IMR-90 (cell line): ENCODE data around the gene C11orf54. TPM values are rescaled to one million over a fixed set of nuclear protein-coding genes. Genes with fewer than 3 reads are reported as not detected.

Source experiments
- ATAC-seq: fragments of 200-7000 bp; cut with Tn5 transposase; 2 replicates; pipeline ENCODE4 v1.9.1; 2020; ENCODE audit warnings: low read depth, mild to moderate bottlenecking, moderate library complexity
- BruUV-seq: library from RNA; stranded (reverse); fragments of 400-500 nt; replicated peaks from 2 replicates; lab custom pipeline; 2021; lab: Mats Ljungman, UMichigan
- CTCF ChIA-PET: fragments of 300-600 bp; formaldehyde crosslinking; extraction: SDS; loops from one replicate; lab custom pipeline; 2021; ENCODE audit warnings: antibody characterized with exemption; lab: Yijun Ruan, JAX
- POLR2A ChIA-PET: fragments of 300-600 bp; sonication (Branson Sonifier 250); formaldehyde crosslinking; loops from one replicate; lab custom pipeline; 2022; ENCODE audit warnings: antibody characterized with exemption; ENCODE audit not compliant: unreplicated experiment; lab: Charles Lee
- DNase-seq: peaks from one replicate; pipeline ENCODE4 v3.0.0; 2013
- H2AFZ ChIP-seq: replicated peaks from 2 replicates; pipeline ENCODE3; 2013; ENCODE audit warnings: low read length, mild to moderate bottlenecking; ENCODE audit not compliant: poor library complexity
- H2AK5ac ChIP-seq: 2 replicates; pipeline ENCODE4 v1.6.1; 2013; ENCODE audit warnings: low read depth, low read length, inconsistent platforms
- H2AK9ac ChIP-seq: replicated peaks from 2 replicates; pipeline ENCODE3; 2013; ENCODE audit warnings: mild to moderate bottlenecking, low read depth, low read length, moderate library complexity; ENCODE audit not compliant: poor library complexity
- H2BK120ac ChIP-seq: 2 replicates; pipeline ENCODE4 v1.6.1; 2013; ENCODE audit warnings: low read depth, low read length, inconsistent platforms
- H2BK15ac ChIP-seq: 3 replicates; pipeline ENCODE4 v1.6.1; 2013; ENCODE audit warnings: low read depth, low read length, inconsistent platforms
- H2BK20ac ChIP-seq: 2 replicates; pipeline ENCODE4 v1.6.1; 2013; ENCODE audit warnings: low read depth, mild to moderate bottlenecking, inconsistent platforms, low read length, moderate library complexity
- H2BK5ac ChIP-seq: 2 replicates; pipeline ENCODE4 v1.6.1; 2013; ENCODE audit warnings: mild to moderate bottlenecking, low read depth, low read length, inconsistent platforms; ENCODE audit not compliant: poor library complexity, severe bottlenecking
- H3K14ac ChIP-seq: replicated peaks from 2 replicates; pipeline ENCODE4 v1.6.1; 2013; ENCODE audit warnings: low read depth, low read length, inconsistent platforms
- H3K18ac ChIP-seq: 2 replicates; pipeline ENCODE4 v1.6.1; 2013; ENCODE audit warnings: low read depth, low read length, control low read depth
- H3K23ac ChIP-seq: 2 replicates; pipeline ENCODE4 v1.6.1; 2013; ENCODE audit warnings: low read depth, low read length, inconsistent platforms
- H3K27ac ChIP-seq: 2 replicates; pipeline ENCODE4 v1.5.1; 2013; ENCODE audit warnings: mild to moderate bottlenecking, control low read depth, low read length; ENCODE audit not compliant: insufficient read depth
- H3K27me3 ChIP-seq: 2 replicates; pipeline ENCODE4 v1.6.1; 2013; ENCODE audit warnings: low read length; ENCODE audit not compliant: control insufficient read depth, insufficient read depth
- H3K36me3 ChIP-seq: 2 replicates; pipeline ENCODE4 v1.6.1; 2013; ENCODE audit warnings: low read length, mixed read lengths; ENCODE audit not compliant: control insufficient read depth, insufficient read depth
- H3K4ac ChIP-seq: 2 replicates; pipeline ENCODE4 v1.6.1; 2013; ENCODE audit warnings: low read depth, low read length, inconsistent platforms
- H3K4me1 ChIP-seq: 2 replicates; pipeline ENCODE4 v1.6.1; 2013; ENCODE audit warnings: low read length, mixed read lengths; ENCODE audit not compliant: control insufficient read depth, insufficient read depth
- H3K4me2 ChIP-seq: 2 replicates; pipeline ENCODE4 v1.6.1; 2013; ENCODE audit warnings: low read depth, mild to moderate bottlenecking, control low read depth, low read length, moderate library complexity
- H3K4me3 ChIP-seq: 2 replicates; pipeline ENCODE4 v1.5.1; 2013; ENCODE audit warnings: low read depth, mild to moderate bottlenecking, control low read depth, low read length, moderate library complexity; ENCODE audit not compliant: insufficient read depth
- H3K56ac ChIP-seq: 2 replicates; pipeline ENCODE4 v1.6.1; 2013; ENCODE audit warnings: low read length, inconsistent platforms; ENCODE audit not compliant: insufficient read depth; ENCODE audit errors: extremely low read depth
- H3K79me1 ChIP-seq, 2 experiments: 2 replicates each; pipeline ENCODE4 v1.6.1; 2013; ENCODE audit warnings: low read length in 2 of 2, inconsistent platforms in 1 of 2, low read depth in 1 of 2
- H3K9ac ChIP-seq: 2 replicates; pipeline ENCODE4 v1.6.1; 2013; ENCODE audit warnings: low read depth, low read length, control low read depth
- H3K9me1 ChIP-seq: 2 replicates; pipeline ENCODE4 v1.6.1; 2013; ENCODE audit warnings: low read length, inconsistent platforms; ENCODE audit not compliant: insufficient read depth
- H3K9me3 ChIP-seq: 2 replicates; pipeline ENCODE4 v1.6.1; 2013; ENCODE audit warnings: low read length; ENCODE audit not compliant: control insufficient read depth, insufficient read depth
- H4K20me1 ChIP-seq: 2 replicates; pipeline ENCODE4 v1.6.1; 2013; ENCODE audit warnings: low read length, inconsistent platforms; ENCODE audit not compliant: insufficient read depth
- H4K5ac ChIP-seq: 2 replicates; pipeline ENCODE4 v1.6.1; 2013; ENCODE audit warnings: mild to moderate bottlenecking, low read depth, low read length, control low read depth
- H4K8ac ChIP-seq, 2 experiments: 2 replicates each; pipeline ENCODE4 v1.6.1; 2013; ENCODE audit warnings: low read depth in 2 of 2, low read length in 2 of 2, control low read depth in 1 of 2, inconsistent platforms in 1 of 2
- H4K91ac ChIP-seq: 2 replicates; pipeline ENCODE4 v1.6.1; 2013; ENCODE audit warnings: low read depth, low read length, inconsistent platforms; ENCODE audit not compliant: insufficient read depth
- BHLHE40 ChIP-seq: fragments of 150-350 bp; IDR thresholded peaks from 2 replicates; pipeline ENCODE4 v1.6.1; 2016; ENCODE audit warnings: mild to moderate bottlenecking, low read depth, low read length
- CEBPB ChIP-seq: IDR thresholded peaks from 2 replicates; pipeline ENCODE4 v1.6.1; 2012; ENCODE audit warnings: low read depth, low read length, improper control_type of control experiment
- CHD1 ChIP-seq: IDR thresholded peaks from 2 replicates; pipeline ENCODE4 v1.6.1; 2012; ENCODE audit warnings: low read depth, low read length, improper control_type of control experiment
- CTCF ChIP-seq: conservative IDR thresholded peaks from 2 replicates; pipeline ENCODE4 v1.5.1; 2012; ENCODE audit warnings: mild to moderate bottlenecking, low read depth, low read length, improper control_type of control experiment
- ELK1 ChIP-seq: fragments of 150-350 bp; IDR thresholded peaks from 2 replicates; pipeline ENCODE4 v1.6.1; 2016; ENCODE audit warnings: low read depth, mild to moderate bottlenecking, low read length, moderate library complexity, borderline replicate concordance
- FOS ChIP-seq: fragments of 150-350 bp; IDR thresholded peaks from 2 replicates; pipeline ENCODE4 v1.6.1; 2016; ENCODE audit warnings: low read depth, low read length
- MAFK ChIP-seq: IDR thresholded peaks from 2 replicates; pipeline ENCODE4 v1.6.1; 2012; ENCODE audit warnings: low read depth, low read length, improper control_type of control experiment
- MAZ ChIP-seq: IDR thresholded peaks from 2 replicates; pipeline ENCODE4 v1.6.1; 2012; ENCODE audit warnings: low read depth, mild to moderate bottlenecking, low read length, improper control_type of control experiment, moderate library complexity, borderline replicate concordance
- MXI1 ChIP-seq: IDR thresholded peaks from 2 replicates; pipeline ENCODE4 v1.6.1; 2012; ENCODE audit warnings: low read depth, mild to moderate bottlenecking, low read length, moderate library complexity, borderline replicate concordance
- NFE2L2 ChIP-seq: fragments of 150-350 bp; IDR thresholded peaks from 2 replicates; pipeline ENCODE4 v1.6.1; 2016; ENCODE audit warnings: low read depth, mild to moderate bottlenecking, low read length
- POLR2A ChIP-seq: IDR thresholded peaks from 2 replicates; pipeline ENCODE4 v1.6.1; 2012; ENCODE audit warnings: mild to moderate bottlenecking, low read depth, low read length
- RAD21 ChIP-seq: IDR thresholded peaks from 2 replicates; pipeline ENCODE4 v1.6.1; 2012; ENCODE audit warnings: low read length, improper control_type of control experiment
- RCOR1 ChIP-seq: IDR thresholded peaks from 2 replicates; pipeline ENCODE4 v1.6.1; 2012; ENCODE audit warnings: mild to moderate bottlenecking, low read length, improper control_type of control experiment; ENCODE audit not compliant: insufficient replicate concordance
- RFX5 ChIP-seq: IDR thresholded peaks from 2 replicates; pipeline ENCODE4 v1.8.0; 2012; ENCODE audit warnings: low read depth, mild to moderate bottlenecking, low read length, moderate library complexity
- SMC3 ChIP-seq: fragments of 150-350 bp; IDR thresholded peaks from 2 replicates; pipeline ENCODE4 v1.6.1; 2016; ENCODE audit warnings: low read depth, mild to moderate bottlenecking, antibody characterized with exemption, low read length, moderate library complexity
- WGBS, 2 experiments: methylation state at CpG; one replicate each; pipeline versions ENCODE4 v1.1.5 to v1.1.7; 2013; ENCODE audit warnings: missing lambda C conversion rate in 2 of 2; ENCODE audit not compliant: insufficient read length in 1 of 2; ENCODE audit errors: extremely low coverage in 2 of 2; 5-methylcytosine and 5-hydroxymethylcytosine counted together
- dilution Hi-C: fragments of 300-500 bp; cut with HindIII; formaldehyde crosslinking; loops from one replicate; pipeline ENCODE4 v1.14.3; 2018; ENCODE audit warnings: low sequenced_read_pairs; ENCODE audit not compliant: unreplicated experiment
- in situ Hi-C: fragments of 300-500 bp; cut with MboI; formaldehyde crosslinking; loops from 3 replicates; pipeline ENCODE4 v1.14.3; 2019; ENCODE audit warnings: low sequenced_read_pairs, inconsistent platforms, mixed read lengths
- intact Hi-C: fragments of 100-400 bp; cut with micrococcal nuclease; formaldehyde crosslinking; loops from 2 replicates; pipeline ENCODE4 v1.10.0; 2022
- polyA plus RNA-seq, 3 experiments: library from polyadenylated mRNA; depleted of rRNA; stranded (reverse); fragments of >200 nt; gene quantifications; 2 replicates each; pipeline ENCODE4 v1.2.3, GENCODE V29; 2012; ENCODE audit warnings: low replicate concordance in 1 of 3
- total RNA-seq: library from RNA; depleted of rRNA; stranded (reverse); fragments of >200 nt; gene quantifications from 2 replicates; pipeline ENCODE4 v1.2.3, GENCODE V29; 2012

C11orf54 gene
- total and polyA plus RNA-seq, 2 of the 4 experiments (the other 2 are of a cell fraction), result 13.7 to 16.0 TPM

GRCh38 chr11:93770160-93770559 is 28.7 kb downstream of the C11orf54 start:
- CTCF ChIA-PET, result no interaction called here
- H2AK9ac ChIP-seq, result no peak overlapping the region
- H4K5ac ChIP-seq, result no peak overlapping the region
- in situ Hi-C loops (no loop called here), dilution Hi-C loops (no loop called here), intact Hi-C loops (no loop called here)
- no peaks in the 10 kb centered on the region for H3K9me1 ChIP-seq
- H3K9ac ChIP-seq, result no peak overlapping the region
- POLR2A ChIA-PET, result no interaction called here
- no peak overlapping the region for H3K18ac ChIP-seq
- no peaks in the 10 kb centered on the region for H3K27me3 ChIP-seq
- H2BK20ac ChIP-seq, result no peak overlapping the region
- no CpG with 5 or more reads among the region's 1 CpG for WGBS, 2 experiments
- H2AFZ ChIP-seq, result no peak overlapping the region
- H3K56ac ChIP-seq, result no peak overlapping the region
- H3K36me3 ChIP-seq, result no peaks in the 10 kb centered on the region
- H3K79me1 ChIP-seq, result no peaks in the 10 kb centered on the region
- H2BK15ac ChIP-seq, result no peak overlapping the region
- H3K9me3 ChIP-seq, result peaks cover 4% of the 10 kb centered on the region; the same call in 1 of the 2 replicates
- no peak overlapping the region for H3K4me3 ChIP-seq
- H3K27ac ChIP-seq, result no peak overlapping the region
- BruUV-seq, result no TSS peak
- TF ChIP-seq CTCF (no peak), BHLHE40 (no peak), MAFK (no peak), NFE2L2 (no peak), CHD1 (no peak), CEBPB (no peak), SMC3 (no peak), RCOR1 (no peak), RAD21 (no peak), RFX5 (no peak), MXI1 (no peak), ELK1 (no peak), MAZ (no peak), FOS (no peak), POLR2A (no peak)
- H3K4me1 ChIP-seq, result no peaks in the 10 kb centered on the region
- no peak overlapping the region for H2BK120ac ChIP-seq
- H3K14ac ChIP-seq, result no peak overlapping the region
- ATAC-seq (no peak), DNase-seq (no peak)
- H4K20me1 ChIP-seq, result no peaks in the 10 kb centered on the region
- no peak overlapping the region for H3K23ac ChIP-seq
- H4K91ac ChIP-seq, result no peak overlapping the region
- H4K8ac ChIP-seq, result no peak overlapping the region
- no peak overlapping the region for H3K4ac ChIP-seq
- no peak overlapping the region for H2BK5ac ChIP-seq
- H3K4me2 ChIP-seq, result no peak overlapping the region
- no peak overlapping the region for H2AK5ac ChIP-seq
